SU-DHL-6 (cell line): Measurements from ENCODE around the gene SLC38A8.

Source experiments
- EZH2phosphoT487 ChIP-seq: fragments of 200-600 bp; sonication (generic), shearing (Covaris generic); conservative IDR thresholded peaks from 2 replicates; pipeline ENCODE4 v1.6.1; 2018; ENCODE audit warnings: mild to moderate bottlenecking, antibody characterized with exemption, low read length, moderate library complexity, mixed read lengths
- TF ChIP-seq, protein P1 (sequence below): fragments of 200-600 bp; sonication (generic); IDR thresholded peaks from one replicate; pipeline ENCODE4 v1.5.1; 2017; ENCODE audit warnings: antibody characterized with exemption, mild to moderate bottlenecking, low read length, moderate library complexity; ENCODE audit not compliant: insufficient read depth, poor library complexity, severe bottlenecking

DNA sequence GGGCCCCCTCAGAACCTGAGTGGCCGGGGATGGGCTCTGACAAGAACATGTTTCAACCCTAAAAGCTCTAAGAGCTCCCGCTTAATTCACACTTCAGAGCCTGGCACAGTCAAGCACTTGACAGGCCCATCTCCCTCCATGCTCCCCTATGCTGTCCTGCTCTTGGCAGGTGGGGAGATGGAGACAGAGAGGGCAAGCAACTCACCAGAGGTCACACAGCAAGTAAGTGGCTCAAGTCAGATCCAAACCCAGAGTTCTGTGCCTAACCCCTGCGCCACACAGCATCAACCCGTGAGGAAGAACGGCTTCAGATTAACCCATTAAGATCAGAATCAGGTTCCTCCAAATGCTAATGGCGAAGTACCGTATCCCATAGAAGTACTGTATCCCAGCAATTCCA lies 38.2 kb downstream of the SLC38A8 start:
- TF ChIP-seq, protein P1, sequence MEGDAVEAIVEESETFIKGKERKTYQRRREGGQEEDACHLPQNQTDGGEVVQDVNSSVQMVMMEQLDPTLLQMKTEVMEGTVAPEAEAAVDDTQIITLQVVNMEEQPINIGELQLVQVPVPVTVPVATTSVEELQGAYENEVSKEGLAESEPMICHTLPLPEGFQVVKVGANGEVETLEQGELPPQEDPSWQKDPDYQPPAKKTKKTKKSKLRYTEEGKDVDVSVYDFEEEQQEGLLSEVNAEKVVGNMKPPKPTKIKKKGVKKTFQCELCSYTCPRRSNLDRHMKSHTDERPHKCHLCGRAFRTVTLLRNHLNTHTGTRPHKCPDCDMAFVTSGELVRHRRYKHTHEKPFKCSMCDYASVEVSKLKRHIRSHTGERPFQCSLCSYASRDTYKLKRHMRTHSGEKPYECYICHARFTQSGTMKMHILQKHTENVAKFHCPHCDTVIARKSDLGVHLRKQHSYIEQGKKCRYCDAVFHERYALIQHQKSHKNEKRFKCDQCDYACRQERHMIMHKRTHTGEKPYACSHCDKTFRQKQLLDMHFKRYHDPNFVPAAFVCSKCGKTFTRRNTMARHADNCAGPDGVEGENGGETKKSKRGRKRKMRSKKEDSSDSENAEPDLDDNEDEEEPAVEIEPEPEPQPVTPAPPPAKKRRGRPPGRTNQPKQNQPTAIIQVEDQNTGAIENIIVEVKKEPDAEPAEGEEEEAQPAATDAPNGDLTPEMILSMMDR, result no peak
- no peak for TF ChIP-seq EZH2phosphoT487
